GM10248 (cell line): ENCODE measurements around the gene LHX1.

Source experiments
- CTCF ChIA-PET: fragments of 300-600 bp; sonication (Branson Sonifier 250); formaldehyde crosslinking; extraction: SDS; loops from one replicate; lab custom pipeline; 2021; ENCODE audit warnings: antibody characterized with exemption; lab: Yijun Ruan, JAX
- POLR2A ChIA-PET: fragments of 350-650 bp; sonication (Branson Sonifier 250); formaldehyde crosslinking; extraction: SDS; loops from one replicate; lab custom pipeline; 2020; ENCODE audit warnings: antibody characterized with exemption; lab: Yijun Ruan, JAX
- DNase-seq: peaks from one replicate; pipeline ENCODE4 v3.0.0; 2012; ENCODE audit errors: extremely low spot score
- CTCF ChIP-seq: IDR thresholded peaks from 2 replicates; pipeline ENCODE4 v1.5.1; 2012; ENCODE audit warnings: mild to moderate bottlenecking, low read depth; ENCODE audit errors: extremely low read depth, missing control alignments, control extremely low read depth

The LHX1 gene

DNA sequence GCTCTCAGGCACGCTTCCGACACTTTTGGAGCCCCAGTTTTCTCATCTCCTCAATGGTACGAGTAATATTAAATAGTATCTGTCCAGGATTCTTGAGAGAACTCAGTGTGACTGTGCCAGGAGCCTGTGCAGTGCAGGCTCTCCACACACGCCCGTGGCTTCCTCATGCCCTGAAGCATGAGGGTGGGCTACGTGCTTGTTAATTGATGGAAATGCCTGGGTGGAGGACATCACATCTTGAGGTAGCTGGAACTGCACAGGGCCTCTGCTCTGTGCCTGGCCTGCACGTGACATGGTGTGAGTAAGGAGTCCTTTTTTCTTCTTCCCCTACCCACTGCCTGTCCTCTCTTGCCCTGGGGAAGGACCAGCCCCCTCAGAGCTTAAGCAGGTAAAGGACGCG is 43.1 kb upstream of the LHX1 start:
- DNase-seq, result no peak
- CTCF ChIA-PET, result no interaction called here
- no peak for TF ChIP-seq CTCF
- POLR2A ChIA-PET, result no interaction called here

GRCh38 chr17:36894925-36895324 is 42.4 kb upstream of the LHX1 start:
- POLR2A ChIA-PET, result no interaction called here
- TF ChIP-seq CTCF, result no peak
- CTCF ChIA-PET, result no interaction called here
- no peak for DNase-seq

DNA sequence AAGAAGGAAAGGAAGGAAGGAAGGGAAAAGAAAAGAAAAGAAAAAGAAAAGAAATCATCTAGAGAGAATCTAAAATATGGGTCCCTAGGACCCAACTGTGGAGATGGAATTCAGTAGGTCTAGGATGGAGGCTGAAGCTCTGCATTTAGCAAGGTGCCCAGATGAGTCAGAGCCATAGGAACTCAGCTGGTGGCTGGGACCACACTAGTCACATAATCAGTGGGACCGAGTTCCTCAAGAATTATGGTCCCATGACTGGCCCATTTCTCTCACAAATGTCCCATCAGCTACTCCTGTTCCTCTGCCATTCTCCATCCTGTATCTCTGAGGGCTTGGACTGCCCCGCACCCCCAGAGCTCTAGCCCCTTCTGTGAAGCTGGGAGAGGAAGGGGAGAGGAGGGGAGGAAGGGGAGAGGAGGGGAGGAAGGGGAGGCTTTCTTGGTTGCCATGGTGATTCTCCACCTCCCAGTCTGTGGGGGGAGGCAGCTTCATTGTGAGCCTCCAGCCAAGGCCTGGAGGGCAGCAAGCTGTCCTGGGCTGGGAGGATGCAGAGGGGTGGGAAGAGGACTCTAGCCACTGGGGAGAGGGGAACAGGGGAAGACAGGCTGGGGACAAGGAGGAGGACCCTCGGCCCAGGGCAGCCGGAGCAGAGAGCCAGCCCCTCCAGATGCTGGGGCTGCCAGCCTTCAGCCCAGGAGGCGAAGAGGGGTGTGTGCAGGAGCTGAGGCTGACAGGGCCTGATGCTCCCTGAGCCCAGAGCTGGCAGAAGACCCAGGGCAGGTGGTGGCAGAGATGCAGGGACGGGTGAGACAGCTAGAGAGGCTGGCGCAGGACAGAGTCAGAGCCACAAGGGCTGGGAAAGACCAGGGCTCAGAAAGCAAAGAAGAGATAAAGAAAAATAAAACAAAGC is 37.8 kb upstream of the LHX1 start:
- DNase-seq, result no peak
- ChIA-PET CTCF (no interaction called here), POLR2A (interaction anchor here (0.7 kb wide), 1 partner anchor 28 kb away, joined by 3 read pairs; no protein-coding TSS in a partner anchor)
- no peak for TF ChIP-seq CTCF

GRCh38 chr17:36900160-36900512 is 37.1 kb upstream of the LHX1 start:
- ChIA-PET POLR2A (no interaction called here), CTCF (no interaction called here)
- DNase-seq, result no peak
- no peak for TF ChIP-seq CTCF

GRCh38 chr17:36901506-36901905 is 35.8 kb upstream of the LHX1 start:
- no peak for DNase-seq
- CTCF ChIA-PET, result no interaction called here
- POLR2A ChIA-PET, result interaction anchor here (0.6 kb wide), 1 partner anchor 536 kb away, joined by 4 read pairs; no protein-coding TSS in a partner anchor

GRCh38 chr17:36907407-36907806 is 29.9 kb upstream of the LHX1 start:
- no peak for DNase-seq
- no peak for TF ChIP-seq CTCF
- POLR2A ChIA-PET, result no interaction called here
- CTCF ChIA-PET, result no interaction called here

More at GRCh38 chr17:36901506-36901905, 35.8 kb upstream of the LHX1 start:
- TF ChIP-seq CTCF, result no peak

GRCh38 chr17:36910513-36910912 is 26.8 kb upstream of the LHX1 start:
- no peak for TF ChIP-seq CTCF
- ChIA-PET POLR2A (no interaction called here), CTCF (no interaction called here)
- DNase-seq, result no peak
